H1 (cell line): ENCODE measurements around the gene RAG2. TPM values are rescaled to one million over a fixed set of nuclear protein-coding genes. Genes with fewer than 3 reads are reported as not detected.

Source experiments
- CTCF ChIA-PET: fragments of 300-600 bp; sonication (Branson Sonifier 250); formaldehyde crosslinking; loops from one replicate; lab custom pipeline; 2021; ENCODE audit not compliant: partially characterized antibody; lab: Charles Lee
- POLR2A ChIA-PET: fragments of 300-600 bp; sonication (Branson Sonifier 250); formaldehyde crosslinking; loops from one replicate; lab custom pipeline; 2021; ENCODE audit warnings: inconsistent platforms; ENCODE audit not compliant: partially characterized antibody; lab: Charles Lee
- DNase-seq, 2 experiments: peaks; one replicate each; pipeline versions ENCODE4 v3.0.0 to v3.0.0-alpha.2; 2010 to 2022; ENCODE audit warnings: low spot score in 2 of 2, low read depth in 1 of 2, mixed read lengths in 1 of 2
- FAIRE-seq: peaks from 2 replicates; lab custom pipeline; 2011; peaks lifted over from hg19 to GRCh38; lab: Jason Lieb, UNC
- H2AFZ ChIP-seq: 2 replicates; pipeline ENCODE4 v1.8.1; 2012; ENCODE audit warnings: low read length, inconsistent platforms
- H2AK5ac ChIP-seq: 2 replicates; pipeline ENCODE4 v1.6.1; 2013; ENCODE audit warnings: low read depth, low read length
- H2BK120ac ChIP-seq: replicated peaks from 2 replicates; pipeline ENCODE3; 2013; ENCODE audit warnings: low read depth, low read length, inconsistent platforms
- H2BK12ac ChIP-seq: 2 replicates; pipeline ENCODE4 v1.6.1; 2013; ENCODE audit warnings: low read depth, low read length
- H2BK15ac ChIP-seq: 2 replicates; pipeline ENCODE4 v1.6.1; 2013; ENCODE audit warnings: low read length
- H2BK20ac ChIP-seq: 2 replicates; pipeline ENCODE4 v1.6.1; 2013; ENCODE audit warnings: low read length
- H2BK5ac ChIP-seq: 2 replicates; pipeline ENCODE4 v1.6.1; 2013; ENCODE audit warnings: low read depth, low read length
- H3K14ac ChIP-seq: 2 replicates; pipeline ENCODE4 v1.6.1; 2013; ENCODE audit warnings: inconsistent platforms; ENCODE audit not compliant: insufficient read length
- H3K18ac ChIP-seq: 2 replicates; pipeline ENCODE4 v1.6.1; 2013; ENCODE audit warnings: low read length; ENCODE audit errors: extremely low read depth
- H3K23ac ChIP-seq: 2 replicates; pipeline ENCODE4 v1.6.1; 2013; ENCODE audit warnings: inconsistent platforms; ENCODE audit not compliant: insufficient read length
- H3K23me2 ChIP-seq: 2 replicates; pipeline ENCODE4 v1.6.1; 2013; ENCODE audit warnings: low read depth, low read length
- H3K27ac ChIP-seq: 2 replicates; pipeline ENCODE4 v1.6.1; 2011; ENCODE audit warnings: low read depth, low read length, inconsistent platforms
- H3K27me3 ChIP-seq, 4 experiments: replicated peaks in 1 of 4; 1 replicate in 1 of 4; 2 replicates in 3 of 4; pipeline versions ENCODE4 v1.6.1 to v1.8.1; 2011 to 2013; ENCODE audit warnings: low read length in 3 of 4, mild to moderate bottlenecking in 3 of 4, inconsistent platforms in 2 of 4, mixed read lengths in 2 of 4, moderate library complexity in 1 of 4; ENCODE audit not compliant: control insufficient read depth in 3 of 4, insufficient read depth in 3 of 4; ENCODE audit errors: extremely low read depth in 1 of 4
- H3K36me3 ChIP-seq, 4 experiments: 2 replicates each; pipeline versions ENCODE4 v1.6.1 to v1.8.1; 2011 to 2013; ENCODE audit warnings: mild to moderate bottlenecking in 4 of 4, low read length in 3 of 4, moderate library complexity in 2 of 4, control low read depth in 1 of 4, inconsistent platforms in 1 of 4; ENCODE audit not compliant: insufficient read depth in 4 of 4, control insufficient read depth in 2 of 4
- H3K4ac ChIP-seq: replicated peaks from 2 replicates; pipeline ENCODE3; 2013; ENCODE audit warnings: low read length, low read depth, mixed read lengths, inconsistent platforms; ENCODE audit not compliant: insufficient read length
- H3K4me1 ChIP-seq, 4 experiments: replicated peaks in 1 of 4; 1 replicate in 1 of 4; 2 replicates in 3 of 4; pipeline versions ENCODE4 v1.6.1 to v1.8.1; 2011 to 2013; ENCODE audit warnings: low read length in 3 of 4, inconsistent platforms in 2 of 4, mixed read lengths in 1 of 4; ENCODE audit not compliant: insufficient read depth in 4 of 4, control insufficient read depth in 3 of 4
- H3K4me2 ChIP-seq, 2 experiments: 2 replicates each; pipeline versions ENCODE4 v1.6.1 to v1.8.1; 2011 to 2013; ENCODE audit warnings: low read depth in 2 of 2, low read length in 2 of 2, control low read depth in 1 of 2, inconsistent platforms in 1 of 2, mild to moderate bottlenecking in 1 of 2; ENCODE audit not compliant: insufficient read depth in 1 of 2
- H3K4me3 ChIP-seq, 4 experiments: fragments of 200-600, 300-600 bp in 1 of 4; sonication (generic), shearing (Covaris generic), sonication (Bioruptor Twin) in 1 of 4; 2 replicates each; pipeline versions ENCODE4 v1.5.1 to v1.8.1; 2011 to 2016; ENCODE audit warnings: low read length in 4 of 4, low read depth in 3 of 4, control low read depth in 2 of 4, inconsistent platforms in 2 of 4, mild to moderate bottlenecking in 2 of 4, mixed read lengths in 1 of 4, moderate library complexity in 1 of 4; ENCODE audit not compliant: insufficient read depth in 2 of 4; ENCODE audit errors: extremely low read depth in 1 of 4
- H3K56ac ChIP-seq: replicated peaks from 2 replicates; pipeline ENCODE3; 2013; ENCODE audit warnings: low read depth, mild to moderate bottlenecking, mixed read lengths, low read length, inconsistent platforms; ENCODE audit not compliant: insufficient read length
- H3K79me1 ChIP-seq: 2 replicates; pipeline ENCODE4 v1.6.1; 2013; ENCODE audit warnings: low read depth, low read length, control low read depth
- H3K79me2 ChIP-seq, 2 experiments: 2 replicates each; pipeline versions ENCODE4 v1.6.1 to v1.8.1; 2012 to 2013; ENCODE audit warnings: low read length in 2 of 2, mild to moderate bottlenecking in 2 of 2, inconsistent platforms in 1 of 2; ENCODE audit not compliant: insufficient read depth in 2 of 2, control insufficient read depth in 1 of 2
- H3K9ac ChIP-seq, 4 experiments: replicated peaks in 1 of 4; 1 replicate in 1 of 4; 2 replicates in 3 of 4; pipeline versions ENCODE4 v1.6.1 to v1.8.1; 2011 to 2013; ENCODE audit warnings: low read depth in 3 of 4, low read length in 3 of 4, control low read depth in 2 of 4, mild to moderate bottlenecking in 2 of 4, moderate library complexity in 2 of 4, inconsistent platforms in 1 of 4; ENCODE audit errors: extremely low read depth in 1 of 4
- H3K9me3 ChIP-seq, 2 experiments: 2 replicates each; pipeline versions ENCODE4 v1.6.1 to v1.8.1; 2012 to 2013; ENCODE audit warnings: mild to moderate bottlenecking in 2 of 2, moderate library complexity in 2 of 2, control low read depth in 1 of 2, inconsistent platforms in 1 of 2, low read depth in 1 of 2, low read length in 1 of 2, mixed read lengths in 1 of 2; ENCODE audit not compliant: insufficient read depth in 2 of 2
- H4K20me1 ChIP-seq, 2 experiments: replicated peaks in 1 of 2; 2 replicates each; pipeline versions ENCODE3 to v1.8.1; 2011 to 2013; ENCODE audit warnings: inconsistent platforms in 2 of 2, low read length in 2 of 2, mild to moderate bottlenecking in 1 of 2; ENCODE audit not compliant: insufficient read depth in 2 of 2, control insufficient read depth in 1 of 2
- H4K5ac ChIP-seq: 2 replicates; pipeline ENCODE4 v1.6.1; 2013; ENCODE audit warnings: low read length, low read depth, mixed read lengths, inconsistent platforms; ENCODE audit not compliant: insufficient read length
- H4K8ac ChIP-seq: 2 replicates; pipeline ENCODE4 v1.8.0; 2013; ENCODE audit warnings: mild to moderate bottlenecking, moderate library complexity, low read length, inconsistent platforms; ENCODE audit not compliant: insufficient read depth; ENCODE audit errors: extremely low read depth
- H4K91ac ChIP-seq: replicated peaks from 2 replicates; pipeline ENCODE3; 2013; ENCODE audit warnings: low read length, mixed read lengths, inconsistent platforms; ENCODE audit not compliant: insufficient read length
- ASH2L ChIP-seq: fragments of 200-600, 300-600 bp; sonication (generic); IDR thresholded peaks from one replicate; pipeline ENCODE4 v1.7.1; 2017; ENCODE audit warnings: low read length
- HDAC2 ChIP-seq, 2 experiments: fragments of 300-600 bp in 1 of 2; sonication (generic) in 1 of 2; IDR thresholded peaks; 2 replicates each; pipeline ENCODE4 v1.6.1; 2011 to 2012; ENCODE audit warnings: low read depth in 2 of 2, low read length in 2 of 2, mild to moderate bottlenecking in 2 of 2, moderate library complexity in 2 of 2, borderline replicate concordance in 1 of 2, inconsistent platforms in 1 of 2
- POLR2AphosphoS5 ChIP-seq: IDR thresholded peaks from 2 replicates; pipeline ENCODE4 v1.6.1; 2011; ENCODE audit warnings: low read depth, low read length
- TEAD4 ChIP-seq: IDR thresholded peaks from 2 replicates; pipeline ENCODE4 v1.6.1; 2012; ENCODE audit warnings: low read depth, low read length, inconsistent platforms, mixed read lengths
- ZNF274 ChIP-seq: IDR thresholded peaks from 2 replicates; pipeline ENCODE4 v1.7.0; 2012; ENCODE audit warnings: low read length, borderline replicate concordance; ENCODE audit errors: extremely low read depth
- WGBS, 2 experiments: shearing (Covaris generic) in 1 of 2; methylation state at CpG; one replicate each; pipeline versions ENCODE4 v1.1.6 to v1.1.7; 2013 to 2015; ENCODE audit warnings: low lambda C conversion rate in 2 of 2, mixed read lengths in 2 of 2, inconsistent platforms in 1 of 2, low coverage in 1 of 2, missing lambda C conversion rate in 1 of 2; ENCODE audit not compliant: insufficient replicate concordance in 2 of 2, insufficient coverage in 1 of 2, insufficient read length in 1 of 2; ENCODE audit errors: extremely low coverage in 1 of 2, missing lambda C conversion rate in 1 of 2; 5-methylcytosine and 5-hydroxymethylcytosine counted together
- polyA plus RNA-seq, 7 experiments: library from polyadenylated mRNA; depleted of rRNA in 3 of 7; stranded (reverse) in 5 of 7; unstranded in 2 of 7; fragments of >200 nt in 5 of 7; fragments of 200-250 nt in 2 of 7; gene quantifications; 1 replicate in 5 of 7; 2 replicates in 1 of 7; 4 replicates in 1 of 7; pipeline versions ENCODE4 v1.2.1 to v1.2.3, GENCODE V29; 2011 to 2013; ENCODE audit warnings: missing spikeins in 2 of 7, mixed read lengths in 2 of 7
- total RNA-seq: library from RNA; stranded (reverse); fragmentation: NEBNext Ultra II Directional; extraction: Animal tissue kit (Norgen Biotek cat#: 25700); gene quantifications from 2 replicates; pipeline ENCODE4 v1.2.1, GENCODE V29; 2021

The RAG2 gene
- total and polyA plus RNA-seq, 2 of the 8 experiments (the other 6 are each of a cell fraction or from before 2014, with no cell fraction given) = not detected

DNA sequence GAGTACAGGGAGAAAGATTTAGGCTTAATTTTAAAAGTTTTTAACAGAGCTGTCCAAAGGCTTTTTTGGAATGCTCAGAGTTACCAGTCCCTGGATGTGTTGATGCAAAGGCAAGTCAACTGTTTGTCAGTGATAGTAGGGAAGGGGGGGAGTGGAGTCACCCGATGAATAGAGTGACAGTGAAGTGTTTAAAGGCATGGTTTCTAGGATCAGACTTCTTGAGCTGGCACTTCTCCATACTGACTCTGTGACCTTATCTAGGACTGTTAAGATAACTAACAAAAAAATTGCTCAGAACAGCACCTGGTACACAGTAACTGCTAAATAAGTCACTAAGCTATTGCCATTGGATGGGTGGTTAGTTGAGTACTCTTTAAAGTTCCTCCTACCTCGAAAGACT is 11.3 kb upstream of the RAG2 start:
- no peak overlapping the region for H3K4ac ChIP-seq
- no peaks in the 10 kb centered on the region for H3K36me3 ChIP-seq
- H3K56ac ChIP-seq = no peak overlapping the region
- no peak overlapping the region for H3K9ac ChIP-seq
- H4K91ac ChIP-seq = no peak overlapping the region
- no peaks in the 10 kb centered on the region for H3K4me1 ChIP-seq
- no peak overlapping the region for H3K14ac ChIP-seq
- H3K23ac ChIP-seq = no peak overlapping the region
- H3K27ac ChIP-seq = no peak overlapping the region
- H3K4me2 ChIP-seq = no peak overlapping the region
- 92% methylated on average over 2 of the region's 2 CpGs; no CpG with 5 or more reads in 1 of the 2 experiments for WGBS, 2 experiments
- TF ChIP-seq POLR2AphosphoS5 (no peak), TEAD4 (no peak), ASH2L (no peak), ZNF274 (no peak), HDAC2 (IDR thresholded peaks at IDR 0.05; ENCODE audit: borderline replicate concordance in 1 of 2, low read depth in 2 of 2, low read length in 2 of 2) (no peak)
- ChIA-PET POLR2A (no interaction called here), CTCF (interaction anchor here (3.2 kb wide), 1 partner anchor 45 kb away, joined by 18 read pairs; no protein-coding TSS in a partner anchor)
- H3K18ac ChIP-seq = no peak overlapping the region
- H4K5ac ChIP-seq = no peak overlapping the region
- no peaks in the 10 kb centered on the region for H4K20me1 ChIP-seq
- H2BK12ac ChIP-seq = no peak overlapping the region
- H2AK5ac ChIP-seq = no peak overlapping the region
- H2AFZ ChIP-seq = no peak overlapping the region
- no peak overlapping the region for H2BK5ac ChIP-seq
- no peak overlapping the region for H4K8ac ChIP-seq
- H3K79me1 ChIP-seq = no peaks in the 10 kb centered on the region
- no peaks in the 10 kb centered on the region for H3K79me2 ChIP-seq
- H3K23me2 ChIP-seq = no peaks in the 10 kb centered on the region
- no peak overlapping the region for H2BK20ac ChIP-seq
- no peak overlapping the region for H3K4me3 ChIP-seq
- H3K9me3 ChIP-seq = no peaks in the 10 kb centered on the region
- no peak for FAIRE-seq
- no peak overlapping the region for H2BK15ac ChIP-seq
- no peak for DNase-seq
- no peaks in the 10 kb centered on the region for H3K27me3 ChIP-seq
- H2BK120ac ChIP-seq = no peak overlapping the region
